GM19463 (cell line): ENCODE results near the gene BTG4.

ENCODE experiments used
- ATAC-seq: cut with Tn5 transposase; IDR thresholded peaks from one replicate; pipeline ENCODE4 v1.9.1; 2021; ENCODE audit warnings: mild to moderate bottlenecking, moderate library complexity; ENCODE audit not compliant: unreplicated experiment

BTG4 gene

DNA sequence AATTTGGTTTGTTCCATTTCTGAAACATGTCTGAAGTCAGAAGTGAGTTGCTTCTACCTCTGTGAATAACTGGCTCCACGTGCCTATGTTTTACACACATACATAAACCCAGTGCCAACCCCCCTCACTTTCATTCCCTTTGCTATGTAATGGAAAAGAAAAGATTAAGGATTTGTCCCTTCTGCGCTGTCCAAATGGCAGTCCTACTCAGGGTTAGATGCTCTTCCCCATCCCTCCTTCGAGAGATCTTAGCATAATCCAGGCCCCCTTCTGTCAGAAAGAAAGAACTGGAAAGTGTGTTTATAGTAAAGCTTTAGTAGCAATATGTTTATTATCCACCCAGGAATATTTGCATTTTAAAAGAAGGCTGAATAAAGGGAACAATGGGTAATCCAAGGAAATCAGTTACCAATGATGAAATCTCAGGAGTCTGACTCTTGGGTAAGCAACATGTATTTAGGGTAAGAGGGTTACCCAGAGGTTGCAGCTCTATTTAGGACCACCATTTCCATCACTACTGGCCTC, 25.2 kb upstream of the BTG4 start:
- no peak for ATAC-seq

DNA sequence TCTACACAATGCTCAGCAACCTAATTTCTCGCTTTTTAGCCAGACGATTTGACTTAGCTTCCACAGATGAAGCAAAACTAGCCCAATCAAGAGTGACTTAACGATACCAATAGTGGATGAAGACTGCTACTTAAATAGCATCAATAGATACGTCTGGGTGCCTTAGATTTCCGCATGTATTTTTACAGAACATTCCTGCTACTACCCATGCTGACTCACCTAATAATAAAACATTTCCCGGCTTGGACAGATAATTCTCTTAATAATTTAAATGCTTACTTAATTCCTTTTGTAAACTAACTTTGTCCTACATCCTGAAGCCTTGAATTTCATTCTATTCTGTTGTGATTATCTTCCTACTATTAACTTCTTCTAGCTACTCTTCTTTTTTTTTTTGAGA, 23.1 kb upstream of the BTG4 start:
- ATAC-seq: no peak

DNA sequence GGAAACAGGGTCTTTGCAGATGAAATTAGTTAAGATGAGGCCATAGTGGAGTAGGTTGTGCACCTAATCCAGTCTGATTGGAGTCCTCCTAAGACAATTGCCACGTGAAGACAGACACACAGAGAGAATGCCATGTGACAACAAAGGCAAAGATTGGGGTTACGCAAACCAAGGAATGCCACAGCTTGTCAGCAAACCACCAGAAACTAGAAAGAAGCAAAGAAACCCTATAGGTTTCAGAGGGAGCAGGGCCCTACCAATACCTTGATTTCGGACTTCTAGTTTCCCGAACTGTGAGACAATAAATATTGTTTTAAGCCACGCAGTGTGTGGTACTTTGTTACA, 20.2 kb upstream of the BTG4 start:
- ATAC-seq: no peak

DNA sequence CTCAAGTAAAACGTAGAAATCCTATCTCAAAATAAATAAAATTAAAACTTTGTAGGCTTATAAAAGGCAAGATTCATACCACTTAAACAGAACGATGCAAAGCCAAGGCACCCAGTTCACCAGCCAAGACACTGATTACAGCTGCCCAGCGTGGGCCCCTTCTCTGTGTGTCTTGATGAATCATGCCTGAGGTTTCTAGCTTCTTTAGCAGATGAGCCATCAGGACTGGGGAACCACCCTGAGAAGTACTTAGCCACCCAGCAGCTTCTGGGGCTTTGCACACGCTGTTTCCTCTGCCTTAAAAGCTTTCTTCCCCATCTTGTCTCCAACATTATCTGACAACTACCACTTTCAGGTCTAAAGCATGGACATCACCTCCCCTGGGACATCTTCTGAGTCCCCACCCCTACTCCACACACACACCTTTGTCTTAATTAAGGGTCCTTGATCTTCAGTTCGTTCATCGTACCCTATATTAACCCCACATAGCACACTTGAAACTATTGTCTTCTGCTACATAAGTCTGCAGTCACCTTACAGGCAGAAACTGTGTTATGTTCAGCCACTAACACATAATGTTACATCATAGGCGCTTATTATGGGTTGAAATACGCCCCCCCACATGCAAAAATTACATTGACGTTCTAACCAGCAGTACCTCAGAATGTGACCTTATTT, 19.6 kb upstream of the BTG4 start:
- ATAC-seq: peak; percentile 98

DNA sequence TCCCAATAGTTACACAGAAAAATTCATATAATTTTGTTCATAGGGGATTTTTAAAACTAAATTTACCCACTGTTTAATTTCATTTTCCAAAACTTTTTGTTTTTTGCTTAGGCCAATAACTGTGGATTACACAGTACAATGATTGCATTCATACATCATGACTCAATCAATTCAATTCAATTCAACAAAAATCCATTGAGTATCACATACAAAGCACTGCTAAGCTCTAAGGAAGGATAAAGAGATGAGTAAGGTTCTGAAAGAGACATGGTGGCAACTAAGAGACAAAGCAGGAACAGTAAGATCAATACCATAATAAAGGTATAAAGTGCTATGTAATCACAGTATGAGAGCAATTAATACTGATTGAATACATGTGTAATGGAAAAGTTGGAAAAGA, 18.9 kb upstream of the BTG4 start:
- ATAC-seq: no peak

DNA sequence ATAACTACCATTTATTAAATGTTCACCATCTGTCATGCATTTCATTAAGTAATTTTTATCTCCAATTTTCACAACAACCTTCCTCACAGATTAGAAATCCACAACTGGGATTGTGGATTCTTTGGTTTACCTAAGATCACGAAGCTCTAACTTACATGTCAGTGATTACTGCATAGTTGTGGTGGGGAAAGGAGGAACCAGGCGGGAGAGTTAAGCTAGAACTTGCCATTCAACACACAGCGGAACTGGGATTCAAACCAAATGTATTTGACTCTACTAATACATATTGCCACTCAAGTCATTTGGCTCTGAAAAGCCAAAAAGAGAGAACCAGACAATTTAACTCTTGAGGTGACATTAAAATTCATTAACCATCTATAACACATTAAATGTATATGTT, 17.9 kb upstream of the BTG4 start:
- no peak for ATAC-seq

DNA sequence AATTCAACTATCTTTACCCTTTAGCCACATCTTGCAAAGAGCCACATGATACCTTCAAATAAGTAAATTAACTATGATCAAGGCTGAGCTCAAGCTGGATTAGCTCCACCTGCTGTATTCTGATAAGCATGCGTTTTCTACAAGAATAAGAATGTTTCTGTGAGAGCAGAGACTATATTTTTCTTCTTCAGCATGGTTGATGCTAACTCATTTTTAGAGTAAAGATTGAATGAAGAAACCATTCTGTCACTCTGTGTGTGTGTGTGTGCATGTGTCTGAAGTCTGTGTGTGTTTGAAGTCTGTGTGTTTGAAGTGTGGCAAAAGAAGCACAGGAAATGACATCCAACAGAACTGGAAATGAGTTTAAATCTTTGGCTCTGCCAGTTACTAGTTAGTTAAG, 16.4 kb upstream of the BTG4 start:
- ATAC-seq: no peak

DNA sequence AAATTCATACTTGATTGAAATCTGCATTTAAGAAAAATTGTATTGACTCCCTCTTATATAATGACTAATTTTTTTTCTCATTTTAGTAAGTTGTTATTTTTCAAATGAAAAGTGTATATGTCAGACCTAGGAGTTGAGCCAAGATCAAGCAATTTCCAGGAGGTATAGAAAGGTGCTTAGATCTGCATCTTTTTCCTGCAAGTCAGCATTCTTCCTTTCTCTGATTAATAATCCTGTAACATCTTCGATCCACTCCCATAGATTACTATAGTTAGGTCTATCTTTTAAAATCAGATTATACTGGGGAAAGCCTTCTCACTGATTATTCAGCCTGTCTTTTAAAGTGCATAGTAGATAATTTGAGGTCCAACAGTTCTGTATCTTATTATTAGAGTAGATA, 15.1 kb upstream of the BTG4 start:
- ATAC-seq: no peak

DNA sequence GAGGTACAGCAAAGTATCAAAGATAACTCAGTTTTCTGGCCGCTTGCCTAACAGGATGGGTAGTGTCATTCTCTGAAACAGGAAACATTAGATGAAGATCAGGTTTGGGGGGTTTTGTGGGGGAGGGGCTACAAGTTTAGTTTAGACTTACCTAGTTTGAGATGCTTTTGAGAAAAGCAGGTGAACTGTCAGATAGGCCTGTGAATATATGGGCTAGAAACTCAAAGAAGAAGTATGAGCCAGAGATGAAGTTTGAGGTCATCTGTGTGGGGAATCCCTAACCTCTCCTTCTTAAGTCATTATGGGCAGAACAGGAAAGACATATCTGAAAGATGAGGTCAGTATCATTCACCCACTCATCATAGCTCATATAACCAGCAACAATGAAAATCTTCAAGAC, 14.3 kb upstream of the BTG4 start:
- no peak for ATAC-seq

DNA sequence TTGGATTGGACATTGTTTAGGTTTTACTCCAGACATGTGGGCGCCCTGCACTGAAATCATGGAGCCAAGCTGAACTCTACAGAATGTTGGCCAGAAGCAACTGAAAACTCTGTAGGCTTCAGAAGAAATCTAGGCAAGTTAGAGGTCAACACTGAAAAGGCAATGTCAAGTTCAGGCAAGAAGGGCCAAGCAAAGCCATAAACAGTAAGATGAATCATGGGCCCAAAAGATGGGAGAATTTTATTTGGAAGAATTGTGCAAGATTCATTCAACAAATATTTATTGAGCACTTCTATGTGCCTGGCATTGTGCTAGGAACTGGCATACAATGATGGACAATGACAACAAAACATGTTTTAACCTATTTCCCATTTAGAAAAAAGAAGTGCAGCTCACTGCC, 13.3 kb upstream of the BTG4 start:
- ATAC-seq: no peak

DNA sequence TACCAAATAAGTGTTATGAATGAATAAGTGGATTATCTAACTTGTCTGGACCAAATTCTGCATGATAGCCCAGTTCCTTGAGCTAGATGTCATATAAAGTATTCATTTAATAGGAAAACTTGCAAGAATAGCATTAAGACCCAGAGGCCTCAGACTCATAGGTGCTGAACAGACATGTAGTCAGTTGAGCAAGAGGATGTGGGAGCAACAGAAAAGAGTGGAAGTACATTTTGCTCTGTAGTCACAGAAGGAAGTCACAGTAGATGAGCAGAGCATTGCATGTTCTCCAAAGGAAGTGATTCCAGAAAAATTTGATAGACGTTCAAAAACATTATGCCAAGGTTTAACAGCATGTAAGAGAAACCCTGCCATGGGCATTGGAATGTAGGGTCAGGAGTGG, 11.9 kb upstream of the BTG4 start:
- no peak for ATAC-seq

DNA sequence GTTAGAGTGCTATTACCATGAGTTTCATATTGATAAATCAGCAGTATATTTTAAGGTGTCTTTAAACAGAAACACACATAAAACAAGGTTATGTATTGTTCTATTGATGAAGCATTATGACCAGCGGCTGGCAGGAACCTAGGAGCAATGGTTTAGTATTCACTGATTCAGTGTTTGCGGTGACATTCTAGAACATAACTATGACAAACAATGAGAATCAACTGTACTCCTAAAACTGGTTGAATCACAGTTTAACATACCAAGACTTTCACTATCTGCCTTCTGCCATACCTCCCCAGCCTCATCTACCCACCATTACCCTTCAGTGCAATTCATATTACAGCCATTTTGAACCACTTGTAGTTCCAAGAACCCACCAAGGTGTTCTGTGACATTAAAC, 11.2 kb upstream of the BTG4 start:
- ATAC-seq: no peak

DNA sequence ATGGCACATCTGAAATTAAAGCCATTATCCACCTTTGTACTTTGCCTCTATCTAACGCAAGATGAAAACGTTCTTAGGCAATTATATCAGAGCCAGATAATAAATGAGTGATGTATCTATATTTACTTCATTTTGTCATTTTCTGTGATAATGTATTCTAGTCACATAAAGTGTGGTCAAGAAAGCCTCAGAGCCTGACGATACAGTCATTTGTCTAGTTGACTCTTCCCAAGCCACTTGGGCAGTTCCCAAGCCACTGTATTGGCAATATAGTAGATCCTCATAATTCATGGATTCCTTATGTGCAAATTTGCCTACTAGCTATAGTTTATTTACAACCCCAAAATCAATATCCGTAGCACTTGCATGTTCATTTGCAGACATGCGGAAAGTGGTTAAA, 10.2 kb upstream of the BTG4 start:
- no peak for ATAC-seq

DNA sequence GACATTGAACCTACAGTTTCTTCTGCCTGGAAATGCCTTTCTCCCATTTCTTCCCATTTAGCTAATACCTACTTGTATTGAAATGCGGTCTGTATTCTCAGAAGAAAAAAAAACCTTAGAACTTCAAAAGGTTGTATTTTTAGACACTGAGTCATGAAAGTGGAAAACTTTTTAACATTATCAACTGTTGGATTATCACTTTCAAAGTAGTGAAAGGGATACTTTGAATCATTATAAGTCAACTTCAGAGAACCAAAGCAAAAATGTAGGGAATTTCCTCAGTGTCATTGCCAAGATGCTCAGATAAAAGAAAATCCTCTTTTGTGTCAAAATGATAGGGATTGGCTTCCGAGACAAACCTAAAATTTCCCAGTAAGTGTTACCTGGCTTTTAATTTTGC, 8.9 kb upstream of the BTG4 start:
- ATAC-seq: no peak

DNA sequence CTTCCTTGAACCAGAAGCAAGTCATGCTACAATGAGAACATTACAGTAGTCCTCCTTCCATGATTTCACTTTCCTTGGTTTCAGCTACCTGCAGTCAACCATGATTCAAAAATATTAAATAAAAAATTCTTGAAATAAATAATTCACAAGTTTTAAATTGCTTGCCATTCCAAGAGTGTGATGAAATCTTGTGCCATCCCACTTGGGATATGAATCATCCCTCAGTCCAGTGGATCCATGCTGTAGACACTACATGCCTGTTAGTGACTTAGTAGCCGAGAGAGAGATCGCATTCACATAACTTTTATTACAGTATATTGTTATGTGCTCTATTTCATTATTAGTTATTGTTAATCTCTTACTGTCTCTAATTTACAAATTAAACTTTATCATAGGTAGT, 8.4 kb upstream of the BTG4 start:
- ATAC-seq: no peak

DNA sequence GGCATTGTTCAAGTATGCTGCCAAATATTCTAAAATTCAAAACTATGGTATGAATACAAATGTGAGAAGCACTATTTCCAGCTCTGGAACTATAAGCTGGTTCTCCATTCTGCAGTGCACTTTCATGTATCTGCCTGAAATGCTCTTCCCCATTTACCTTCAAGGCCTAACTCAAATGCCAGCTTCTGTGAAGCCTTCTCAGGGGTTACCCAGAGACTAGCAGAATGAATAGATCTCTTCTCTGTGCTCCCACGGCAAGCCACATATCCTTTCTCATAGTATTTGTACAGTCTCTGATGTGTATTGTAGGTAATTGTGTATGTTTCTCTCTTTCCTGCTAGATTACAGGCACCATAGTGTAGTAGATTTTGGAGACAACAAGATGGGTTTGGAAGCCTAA, 6.5 kb upstream of the BTG4 start:
- no peak for ATAC-seq

DNA sequence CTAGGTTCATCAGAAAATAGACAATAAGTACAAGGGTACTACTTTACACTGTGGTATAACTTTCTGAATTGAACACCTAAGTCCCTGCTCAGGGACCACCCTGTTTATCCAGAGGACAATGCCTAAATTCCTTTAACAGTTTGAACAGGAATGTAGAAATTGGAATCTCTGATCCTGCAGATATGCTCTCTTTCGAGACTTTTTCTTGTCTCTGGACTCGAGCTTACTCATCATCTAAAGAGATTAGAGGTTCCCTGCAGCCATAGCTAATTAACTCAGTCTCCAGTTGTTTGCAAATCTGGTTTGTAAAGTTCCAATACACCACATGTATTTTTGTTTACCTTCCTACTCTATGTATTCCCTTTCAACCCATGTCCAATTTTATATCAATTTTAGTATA, 3.4 kb upstream of the BTG4 start:
- ATAC-seq: no peak

DNA sequence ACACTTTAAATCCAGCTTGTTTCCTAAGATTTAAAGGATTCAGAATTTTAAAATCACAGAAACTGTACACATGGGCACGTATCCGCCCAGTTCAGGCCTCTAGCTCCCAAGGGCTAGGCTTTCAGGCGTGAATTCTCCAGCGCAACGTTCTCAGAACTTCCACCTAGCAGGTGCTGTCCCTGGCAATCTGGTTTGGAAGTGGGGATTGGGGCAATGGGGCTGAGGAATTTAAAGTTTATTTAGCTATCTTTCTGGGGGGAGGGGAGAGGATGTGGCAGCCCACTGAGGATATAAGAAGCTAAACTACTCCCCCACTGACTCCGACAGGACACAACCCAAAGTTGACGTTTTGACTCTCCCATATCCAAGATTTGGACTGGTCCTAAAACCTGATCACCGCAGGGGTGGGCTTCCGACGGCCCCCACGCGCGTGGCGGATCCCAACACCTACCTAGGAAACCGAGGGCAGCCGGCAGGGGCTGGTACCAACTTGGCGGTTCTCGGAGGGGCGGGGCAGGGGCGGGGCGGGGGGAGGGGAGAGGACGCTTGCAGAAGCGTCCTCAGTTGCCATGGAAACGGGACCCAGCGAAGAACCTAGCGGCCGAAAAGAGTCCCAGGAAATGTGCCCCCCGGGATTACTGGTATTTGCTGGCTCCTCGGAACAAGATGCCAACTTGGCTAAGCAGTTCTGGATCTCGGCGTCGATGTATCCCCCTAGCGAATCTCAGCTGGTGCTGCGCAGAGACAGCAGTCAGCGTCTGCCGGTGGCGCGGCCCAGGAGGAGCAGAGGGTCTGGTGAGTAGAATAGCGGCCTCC, 2.2 kb upstream of the BTG4 start, which contains the start of gene HOATZ:
TSS of gene HOATZ (plus strand) at position 563 of the 816 bp plus-strand sequence. CDS start at position 570, 7 bp downstream.
- ATAC-seq: no peak

DNA sequence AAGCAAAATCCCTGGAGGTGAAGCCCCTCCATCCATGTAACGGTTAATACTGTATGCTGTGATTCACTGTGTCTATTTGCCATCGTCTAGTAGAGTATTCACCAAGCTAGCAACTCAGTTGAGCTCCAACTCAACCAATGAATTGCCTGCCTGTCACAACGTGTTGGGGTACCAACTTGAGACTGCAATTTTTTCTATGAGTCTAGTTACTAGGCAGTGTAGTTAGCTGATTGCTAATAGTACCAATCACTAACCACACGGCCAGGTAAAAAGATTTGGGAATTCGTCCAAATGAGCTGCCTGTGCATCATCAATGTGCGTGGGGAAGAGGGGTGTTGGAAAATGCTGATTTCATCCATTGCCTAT, 1.0 kb upstream of the BTG4 start:
- no peak for ATAC-seq

DNA sequence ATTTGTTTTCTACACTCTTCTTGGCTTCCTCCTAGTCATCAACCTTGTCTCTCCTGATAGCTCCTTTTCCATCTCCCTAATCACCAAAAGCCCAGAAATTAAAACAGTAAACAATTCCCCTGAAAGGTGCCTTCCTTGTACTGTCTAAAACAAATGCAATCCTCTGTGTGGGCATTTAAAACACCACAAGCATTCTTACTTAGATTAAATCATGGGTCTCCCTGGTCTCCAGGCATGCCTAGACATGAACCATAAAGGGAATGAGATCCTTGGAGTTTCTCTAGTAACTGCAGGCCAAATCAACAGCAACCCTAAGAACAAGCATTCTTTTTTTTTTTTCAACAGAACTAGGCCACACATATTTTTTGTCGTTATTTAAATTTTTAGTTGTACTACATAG, 1.9 kb downstream of the BTG4 start:
- no peak for ATAC-seq

DNA sequence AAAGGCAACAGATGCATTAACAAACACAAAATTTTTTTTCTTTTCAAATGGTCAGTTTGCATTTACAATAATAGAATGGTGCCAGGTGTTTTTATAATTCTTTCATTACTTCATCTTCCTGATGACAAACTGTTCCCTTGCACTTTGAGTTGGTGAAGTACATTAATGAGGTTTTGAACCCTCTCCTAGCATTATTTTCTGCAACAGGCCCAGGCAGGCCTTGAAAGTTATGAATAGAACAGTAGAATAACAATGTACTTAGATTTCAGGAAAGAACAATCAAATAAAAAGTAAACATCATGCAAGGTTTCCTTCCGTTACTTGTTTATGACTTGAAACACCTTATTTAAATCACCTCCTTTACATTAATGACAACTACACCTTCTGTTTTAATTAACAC, 9.6 kb downstream of the BTG4 start:
- ATAC-seq: no peak

DNA sequence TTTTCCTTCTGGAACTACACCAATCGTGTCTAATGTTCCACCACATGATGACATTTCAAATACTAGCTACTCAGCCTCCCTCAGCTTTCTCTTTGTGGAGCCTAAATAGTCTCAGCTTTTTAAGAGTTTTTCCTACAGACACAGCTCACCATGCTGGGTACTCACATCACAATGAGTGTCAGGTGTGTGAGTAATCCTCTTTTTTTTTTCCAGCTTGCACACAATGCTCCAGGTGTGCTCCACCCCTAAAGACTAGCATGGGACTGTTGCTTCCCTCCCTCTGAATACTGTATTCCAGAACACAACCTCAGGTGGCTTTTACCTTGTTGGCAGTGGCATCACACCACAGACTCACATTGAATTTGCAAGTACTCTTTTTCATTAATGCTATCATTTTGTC, 11.7 kb downstream of the BTG4 start:
- ATAC-seq: no peak

DNA sequence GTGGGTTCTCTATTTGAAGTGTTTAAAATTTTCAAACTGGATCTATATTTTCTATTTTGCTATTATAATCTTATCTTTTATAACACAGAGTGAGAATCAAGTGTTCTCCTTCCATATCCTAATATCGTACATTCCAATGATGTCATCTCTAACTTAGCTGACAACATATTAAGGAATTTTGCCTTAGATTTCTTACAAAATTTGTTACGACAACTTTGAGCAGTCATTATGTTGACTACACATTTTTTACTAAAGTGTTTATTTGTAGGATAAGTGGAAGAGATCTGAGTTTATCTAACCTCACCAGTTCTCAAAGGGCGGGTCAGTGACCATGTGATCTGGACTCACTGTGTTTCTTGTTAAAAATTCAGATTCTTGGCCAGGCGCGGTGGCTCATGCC, 12.7 kb downstream of the BTG4 start:
- no peak for ATAC-seq
